HCT116 (cell line): ENCODE measurements around the gene IVD. TPM values are rescaled to one million over a fixed set of nuclear protein-coding genes. Genes with fewer than 3 reads are reported as not detected.

Source experiments
- ATAC-seq: fragments of 200-7000 bp; cut with Tn5 transposase; 2 replicates; pipeline ENCODE4 v1.9.1; 2020; ENCODE audit warnings: mild to moderate bottlenecking, moderate library complexity
- BruUV-seq: library from RNA; stranded (reverse); fragments of 400-500 nt; replicated peaks from 2 replicates; lab custom pipeline; 2021; lab: Mats Ljungman, UMichigan
- CTCF ChIA-PET: fragments of 300-600 bp; sonication (Branson Sonifier 250); formaldehyde crosslinking; loops from one replicate; lab custom pipeline; 2021; ENCODE audit warnings: antibody characterized with exemption; lab: Charles Lee
- POLR2A ChIA-PET: fragments of 300-600, 350-600 bp; sonication (Branson Sonifier 250); formaldehyde crosslinking; loops from one replicate; lab custom pipeline; 2021; ENCODE audit warnings: antibody characterized with exemption; lab: Charles Lee
- RAD21 ChIA-PET, 2 experiments: fragments of 300-600 bp; sonication (Branson Sonifier 250); formaldehyde crosslinking; loops; one replicate each; lab custom pipeline; 2023; ENCODE audit warnings: low total read pairs in 2 of 2; ENCODE audit not compliant: uncharacterized antibody in 2 of 2, unreplicated experiment in 2 of 2, low non-redundant PET in 1 of 2; lab: Charles Lee
- DNase-seq: peaks from one replicate; pipeline ENCODE4 v3.0.0-alpha.2; 2010; ENCODE audit warnings: low read depth, low spot score
- H2AFZ ChIP-seq: fragments of 200-600 bp; shearing (Covaris generic), sonication (generic); 2 replicates; pipeline ENCODE4 v1.6.1; 2017; ENCODE audit warnings: low read depth, mixed run types, mixed read lengths, antibody characterized with exemption, low read length; ENCODE audit not compliant: poor library complexity, severe bottlenecking
- H3K27ac ChIP-seq: 2 replicates; pipeline ENCODE4 v1.5.1; 2012; ENCODE audit warnings: low read depth, low read length
- H3K27me3 ChIP-seq: fragments of 200-600 bp; sonication (generic); 2 replicates; pipeline ENCODE4 v1.6.1; 2016; ENCODE audit warnings: mixed run types, low read length, mixed read lengths; ENCODE audit not compliant: insufficient read depth
- H3K36me3 ChIP-seq, 2 experiments: fragments of 200-500 bp in 1 of 2; fragments of 200-600 bp in 1 of 2; sonication (Bioruptor generic) in 1 of 2; sonication (generic) in 1 of 2; 2 replicates each; pipeline versions ENCODE4 v1.5.1 to v1.6.1; 2014 to 2016; ENCODE audit warnings: low read length in 2 of 2, inconsistent platforms in 1 of 2, mixed read lengths in 1 of 2, mixed run types in 1 of 2; ENCODE audit not compliant: insufficient read depth in 2 of 2, control insufficient read depth in 1 of 2
- H3K4me1 ChIP-seq, 2 experiments: fragments of 200-600 bp in 1 of 2; sonication (generic) in 1 of 2; 2 replicates each; pipeline versions ENCODE4 v1.5.1 to v1.6.1; 2012 to 2017; ENCODE audit warnings: low read length in 2 of 2, inconsistent platforms in 1 of 2, mild to moderate bottlenecking in 1 of 2, mixed read lengths in 1 of 2, mixed run types in 1 of 2, moderate library complexity in 1 of 2; ENCODE audit not compliant: insufficient read depth in 2 of 2, control insufficient read depth in 1 of 2
- H3K4me2 ChIP-seq: fragments of 200-600 bp; sonication (generic); 2 replicates; pipeline ENCODE4 v1.6.1; 2017; ENCODE audit warnings: mixed run types, low read length, mixed read lengths
- H3K4me3 ChIP-seq, 2 experiments: fragments of 200-600 bp in 1 of 2; sonication (generic) in 1 of 2; replicated peaks in 1 of 2; 2 replicates each; pipeline ENCODE4 v1.5.1; 2011 to 2016; ENCODE audit warnings: low read length in 2 of 2, control low read depth in 1 of 2, low read depth in 1 of 2, mild to moderate bottlenecking in 1 of 2, mixed read lengths in 1 of 2, mixed run types in 1 of 2
- H3K79me2 ChIP-seq: fragments of 200-600 bp; sonication (generic); 2 replicates; pipeline ENCODE4 v1.6.1; 2017; ENCODE audit warnings: mild to moderate bottlenecking, mixed run types, low read length, moderate library complexity, mixed read lengths; ENCODE audit not compliant: insufficient read depth
- H3K9ac ChIP-seq: fragments of 200-600 bp; sonication (generic); 2 replicates; pipeline ENCODE4 v1.6.1; 2016; ENCODE audit warnings: low read length, mixed read lengths
- H3K9me2 ChIP-seq: fragments of 200-600 bp; sonication (generic), shearing (Covaris generic); 2 replicates; pipeline ENCODE4 v1.6.1; 2017; ENCODE audit warnings: mixed run types, mild to moderate bottlenecking, moderate library complexity; ENCODE audit not compliant: insufficient read depth
- H3K9me3 ChIP-seq, 2 experiments: fragments of 200-500 bp in 1 of 2; fragments of 200-600 bp in 1 of 2; sonication (Bioruptor generic) in 1 of 2; sonication (generic) in 1 of 2; 2 replicates each; pipeline ENCODE4 v1.6.1; 2014 to 2017; ENCODE audit warnings: low read length in 2 of 2, mixed read lengths in 2 of 2, inconsistent platforms in 1 of 2, low read depth in 1 of 2, mild to moderate bottlenecking in 1 of 2, mixed run types in 1 of 2, moderate library complexity in 1 of 2; ENCODE audit not compliant: control insufficient read depth in 1 of 2, insufficient read depth in 1 of 2
- H4K20me1 ChIP-seq: fragments of 200-600 bp; sonication (generic), shearing (Covaris generic); 2 replicates; pipeline ENCODE4 v1.6.1; 2017; ENCODE audit warnings: mixed run types, mild to moderate bottlenecking, moderate library complexity; ENCODE audit not compliant: insufficient read depth
- ATF3 ChIP-seq: IDR thresholded peaks from 2 replicates; pipeline ENCODE4 v1.6.1; 2012
- CBX3 ChIP-seq: IDR thresholded peaks from 2 replicates; pipeline ENCODE4 v1.6.1; 2012; ENCODE audit warnings: low read depth
- CEBPB ChIP-seq: IDR thresholded peaks from 2 replicates; pipeline ENCODE4 v1.6.1; 2012; ENCODE audit warnings: low read depth
- CTCF ChIP-seq, 3 experiments: fragments of 200-600 bp in 1 of 3; sonication (generic) in 1 of 3; IDR thresholded peaks in 2 of 3; conservative IDR thresholded peaks in 1 of 3; 2 replicates each; pipeline ENCODE4 v1.5.1; 2012 to 2017; ENCODE audit warnings: low read depth in 2 of 3, low read length in 2 of 3, antibody characterized with exemption in 1 of 3, borderline replicate concordance in 1 of 3, control low read depth in 1 of 3, mild to moderate bottlenecking in 1 of 3, mixed read lengths in 1 of 3, mixed run types in 1 of 3, moderate library complexity in 1 of 3; ENCODE audit not compliant: insufficient read depth in 1 of 3
- EGR1 ChIP-seq: IDR thresholded peaks from 2 replicates; pipeline ENCODE4 v1.6.1; 2012; ENCODE audit warnings: low read depth
- ELF1 ChIP-seq: IDR thresholded peaks from 2 replicates; pipeline ENCODE4 v1.6.1; 2012; ENCODE audit warnings: low read depth, borderline replicate concordance
- EZH2 ChIP-seq: fragments of 200-600 bp; sonication (generic); IDR thresholded peaks from 2 replicates; pipeline ENCODE4 v1.6.1; 2017; ENCODE audit warnings: antibody characterized with exemption, mixed run types
- FOSL1 ChIP-seq: IDR thresholded peaks from 2 replicates; pipeline ENCODE4 v1.6.1; 2012; ENCODE audit warnings: low read depth
- JUND ChIP-seq: IDR thresholded peaks from 2 replicates; pipeline ENCODE4 v1.6.1; 2012
- MAX ChIP-seq: IDR thresholded peaks from 2 replicates; pipeline ENCODE4 v1.6.1; 2012
- POLR2A ChIP-seq: IDR thresholded peaks from 2 replicates; pipeline ENCODE4 v1.7.0; 2011; ENCODE audit warnings: borderline replicate concordance; ENCODE audit not compliant: insufficient read depth, insufficient read length; ENCODE audit errors: extremely low read depth
- POLR2AphosphoS5 ChIP-seq: IDR thresholded peaks from 2 replicates; pipeline ENCODE4 v1.6.1; 2011; ENCODE audit warnings: mild to moderate bottlenecking, low read depth, low read length, moderate library complexity
- RAD21 ChIP-seq: IDR thresholded peaks from 2 replicates; pipeline ENCODE4 v1.6.1; 2012; ENCODE audit warnings: low read depth, mild to moderate bottlenecking
- SIN3A ChIP-seq: IDR thresholded peaks from 2 replicates; pipeline ENCODE4 v1.6.1; 2012; ENCODE audit warnings: low read depth
- SP1 ChIP-seq: IDR thresholded peaks from 2 replicates; pipeline ENCODE4 v1.6.1; 2012; ENCODE audit warnings: low read depth
- TCF7L2 ChIP-seq: IDR thresholded peaks from 2 replicates; pipeline ENCODE4 v1.7.0; 2011; ENCODE audit warnings: borderline replicate concordance, inconsistent platforms; ENCODE audit not compliant: insufficient read depth, insufficient read length; ENCODE audit errors: extremely low read depth
- YY1 ChIP-seq: IDR thresholded peaks from 2 replicates; pipeline ENCODE4 v1.6.1; 2011; ENCODE audit warnings: low read length, low read depth, moderate library complexity, mild to moderate bottlenecking; ENCODE audit not compliant: insufficient replicate concordance; ENCODE audit errors: extremely low read depth
- ZBTB33 ChIP-seq: IDR thresholded peaks from 2 replicates; pipeline ENCODE4 v1.6.1; 2011; ENCODE audit warnings: mild to moderate bottlenecking, low read length, moderate library complexity; ENCODE audit not compliant: insufficient replicate concordance; ENCODE audit errors: extremely low read depth
- ZFX ChIP-seq: fragments of 450-650 bp; IDR thresholded peaks from 2 replicates; pipeline ENCODE4 v1.6.1; 2017
- ZNF274 ChIP-seq: fragments of 200-500 bp; sonication (Bioruptor generic); IDR thresholded peaks from 2 replicates; pipeline ENCODE4 v1.6.1; 2014; ENCODE audit warnings: mild to moderate bottlenecking, low read depth, low read length, inconsistent platforms
- intact Hi-C: fragments of 100-400 bp; cut with micrococcal nuclease; formaldehyde crosslinking; loops from 2 replicates; pipeline ENCODE4 v1.10.0; 2022
- total RNA-seq: library from RNA; stranded (reverse); gene quantifications from one replicate; pipeline ENCODE4 v1.2.1, GENCODE V29; 2021; ENCODE audit not compliant: unreplicated experiment

The IVD gene
- total RNA-seq, 1 experiment from 2014 or later = 65.6 TPM

GRCh38 chr15:40382580-40383456 is 22.8 kb upstream of the IVD start, which contains the start of gene KNSTRN:
KNSTRN (plus strand) TSS chr15:40382721; CDS start chr15:40382836, 115 bp downstream.
- BruUV-seq = TSS peak; percentile 79
- Histone ChIP-seq H3K9me2 (no peaks in the 10 kb centered on the region), H3K79me2 (peaks cover 44% of the 10 kb centered on the region), H3K9me3 (no peaks in the 10 kb centered on the region), H3K9ac (peak within 1 kb of the TSS; percentile 92), H3K27me3 (no peaks in the 10 kb centered on the region), H2AFZ (peak within 1 kb of the TSS; percentile 4), H3K4me1 (peaks cover 15 to 31% of the 10 kb centered on the region in 2 experiments), H3K27ac (peak within 1 kb of the TSS; percentile 65), H3K4me3 (peak within 1 kb of the TSS; percentile 81 to 93), H3K4me2 (peak within 1 kb of the TSS; percentile 84), H3K36me3 (peaks cover 16 to 32% of the 10 kb centered on the region in 2 experiments), H4K20me1 (no peaks in the 10 kb centered on the region)
- ATAC-seq (peak; percentile 92), DNase-seq (peak; percentile 89)
- CTCF ChIA-PET = interaction anchor here (1.2 to 1.9 kb wide), 3 partner anchors 14 to 45 kb away, joined by 3 to 5 read pairs (median 4); no protein-coding TSS in a partner anchor
- intact Hi-C loops = no loop called here
- TF ChIP-seq EZH2 (no peak), ATF3 (no peak), CEBPB (no peak), ZFX (peak; percentile 96), ZNF274 (no peak), CBX3 (no peak), JUND (no peak), TCF7L2 (peak; percentile 64), POLR2A (peak; percentile 68), ELF1 (no peak), POLR2AphosphoS5 (peak; percentile 81), CTCF (IDR thresholded peaks at IDR 0.05 in 2 of 3, conservative IDR thresholded peaks at IDR 0.05 in 1 of 3; ENCODE audit: borderline replicate concordance in 1 of 3, insufficient read depth in 1 of 3, low read depth in 2 of 3, low read length in 2 of 3) (no peak), MAX (peak; percentile 58; the same call in 1 of the 2 replicates), ZBTB33 (no peak), EGR1 (peak; percentile 89), SP1 (peak; percentile 34; the same call in 1 of the 2 replicates), YY1 (peak; percentile 100), RAD21 (no peak), SIN3A (peak; percentile 76; the same call in 1 of the 2 replicates), FOSL1 (no peak)
- POLR2A ChIA-PET = interaction anchor here (0.6 to 1.3 kb wide), 3 partner anchors 23 to 205 kb away, joined by 3 to 5 read pairs (median 4); partner anchors contain the start of gene IVD
- RAD21 ChIA-PET = no interaction called here
